Muscle of arm (tissue), 12 donors: ENCODE results near the gene SLC35F4. TPM values are rescaled to one million over a fixed set of nuclear protein-coding genes. Genes with fewer than 3 reads are reported as not detected.

Source experiments
- DNase-seq: peaks from one replicate; pipeline ENCODE4 v3.0.0-alpha.2; 2013
- polyA plus RNA-seq, 12 donors: library from polyadenylated mRNA; unstranded; fragments of 120-200 nt; gene quantifications; one replicate each; pipeline ENCODE4 v1.2.1, GENCODE V29; 2013; ENCODE audit not compliant: insufficient read length in 12 of 12

Gene SLC35F4
- polyA plus RNA-seq, 12 donors: 0.17 to 0.61 (median 0.31) TPM; not detected in 4

- DNase-seq: no peak
These were observed 17.1 kb downstream of the SLC35F4 start for GRCh38 chr14:57848786-57849185.

- no peak for DNase-seq
These were observed 17.5 kb downstream of the SLC35F4 start for GRCh38 chr14:57848353-57848752.

- no peak for DNase-seq
These were observed 18.2 kb downstream of the SLC35F4 start for GRCh38 chr14:57847706-57848105.

GRCh38 chr14:57847096-57847495, 18.8 kb downstream of the SLC35F4 start:
- no peak for DNase-seq

GRCh38 chr14:57846596-57846995, 19.3 kb downstream of the SLC35F4 start:
- DNase-seq: peak; percentile 72

GRCh38 chr14:57845802-57846531, 19.9 kb downstream of the SLC35F4 start:
- DNase-seq: peak; percentile 88

- DNase-seq: no peak
These were observed 20.6 kb downstream of the SLC35F4 start for GRCh38 chr14:57845316-57845715.

- no peak for DNase-seq
These were observed 28.6 kb downstream of the SLC35F4 start for GRCh38 chr14:57837267-57837666.

GRCh38 chr14:57835766-57836165, 30.1 kb downstream of the SLC35F4 start:
- no peak for DNase-seq

GRCh38 chr14:57834961-57835360, 30.9 kb downstream of the SLC35F4 start:
- no peak for DNase-seq

GRCh38 chr14:57834001-57834598, 31.8 kb downstream of the SLC35F4 start:
- DNase-seq: no peak

GRCh38 chr14:57833323-57833722, 32.6 kb downstream of the SLC35F4 start:
- no peak for DNase-seq

GRCh38 chr14:57831981-57832380, 33.9 kb downstream of the SLC35F4 start:
- DNase-seq: no peak

GRCh38 chr14:57828713-57829112, 37.2 kb downstream of the SLC35F4 start:
- no peak for DNase-seq

GRCh38 chr14:57823015-57823660, 42.8 kb downstream of the SLC35F4 start:
- DNase-seq: no peak

- no peak for DNase-seq
These were observed 43.8 kb downstream of the SLC35F4 start for GRCh38 chr14:57822081-57822480.

- no peak for DNase-seq
These were observed 45.3 kb downstream of the SLC35F4 start for GRCh38 chr14:57820581-57820980.

GRCh38 chr14:57818511-57818910, 47.4 kb downstream of the SLC35F4 start:
- no peak for DNase-seq

- DNase-seq: no peak
These were observed 49.2 kb downstream of the SLC35F4 start for GRCh38 chr14:57816568-57817284.

GRCh38 chr14:57814726-57815125, 51.2 kb downstream of the SLC35F4 start:
- no peak for DNase-seq

- DNase-seq: no peak
These were observed 53.2 kb downstream of the SLC35F4 start for GRCh38 chr14:57812741-57813140.

GRCh38 chr14:57811998-57812546, 53.8 kb downstream of the SLC35F4 start:
- DNase-seq: no peak
